Esophagus squamous epithelium (tissue), 4 donors: ENCODE results near the gene CNTNAP2.

Source experiments
- POLR2A ChIP-seq, 4 donors: fragments of 450-650 bp; IDR thresholded peaks; one replicate each; pipeline ENCODE4 v1.6.1; 2017; ENCODE audit warnings: antibody characterized with exemption in 4 of 4, mild to moderate bottlenecking in 4 of 4, moderate library complexity in 3 of 4
- TF ChIP-seq, protein P1 (sequence below), 6 experiments: fragments of 450-650 bp in 4 of 6; fragments of 200-600 bp in 2 of 6; sonication (generic) in 2 of 6; IDR thresholded peaks; one replicate each; pipeline ENCODE4 v1.5.1; 2016 to 2019; ENCODE audit warnings: antibody characterized with exemption in 6 of 6, mild to moderate bottlenecking in 4 of 6, moderate library complexity in 4 of 6

DNA sequence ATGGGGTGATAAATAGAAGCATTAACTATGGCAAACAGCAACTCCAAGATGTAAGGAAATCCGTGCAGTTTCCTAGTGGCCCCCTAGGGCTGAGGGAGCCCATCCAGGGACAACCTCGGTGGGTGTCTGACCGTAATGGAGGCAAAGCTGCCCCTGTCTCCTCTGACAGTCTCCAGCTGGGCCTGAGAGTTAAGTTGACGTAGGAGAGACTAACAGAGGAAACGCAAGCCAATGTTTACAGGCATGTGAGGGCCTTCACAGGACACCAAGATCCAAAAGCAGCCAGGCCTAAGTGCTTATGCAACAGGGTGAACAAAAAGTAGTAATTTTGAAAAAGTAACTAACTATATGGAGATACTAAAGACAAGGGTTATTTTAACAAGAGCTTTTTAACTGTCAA, 2144.0 kb downstream of the CNTNAP2 start:
- TF ChIP-seq, protein P1, sequence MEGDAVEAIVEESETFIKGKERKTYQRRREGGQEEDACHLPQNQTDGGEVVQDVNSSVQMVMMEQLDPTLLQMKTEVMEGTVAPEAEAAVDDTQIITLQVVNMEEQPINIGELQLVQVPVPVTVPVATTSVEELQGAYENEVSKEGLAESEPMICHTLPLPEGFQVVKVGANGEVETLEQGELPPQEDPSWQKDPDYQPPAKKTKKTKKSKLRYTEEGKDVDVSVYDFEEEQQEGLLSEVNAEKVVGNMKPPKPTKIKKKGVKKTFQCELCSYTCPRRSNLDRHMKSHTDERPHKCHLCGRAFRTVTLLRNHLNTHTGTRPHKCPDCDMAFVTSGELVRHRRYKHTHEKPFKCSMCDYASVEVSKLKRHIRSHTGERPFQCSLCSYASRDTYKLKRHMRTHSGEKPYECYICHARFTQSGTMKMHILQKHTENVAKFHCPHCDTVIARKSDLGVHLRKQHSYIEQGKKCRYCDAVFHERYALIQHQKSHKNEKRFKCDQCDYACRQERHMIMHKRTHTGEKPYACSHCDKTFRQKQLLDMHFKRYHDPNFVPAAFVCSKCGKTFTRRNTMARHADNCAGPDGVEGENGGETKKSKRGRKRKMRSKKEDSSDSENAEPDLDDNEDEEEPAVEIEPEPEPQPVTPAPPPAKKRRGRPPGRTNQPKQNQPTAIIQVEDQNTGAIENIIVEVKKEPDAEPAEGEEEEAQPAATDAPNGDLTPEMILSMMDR (IDR thresholded peaks at IDR 0.05), result no peak
- TF ChIP-seq POLR2A (IDR thresholded peaks at IDR 0.05), result no peak
